ACHN (cell line): ENCODE results near the gene PTPN14.
"Not testable (repeated sequence)": the region's sequence is repeated elsewhere in the genome, so short reads cannot be mapped to it uniquely, and the experiment has no call there.

Experiments used
- DNase-seq: peaks from one replicate; pipeline ENCODE4 v3.0.0-alpha.2; 2015
- in situ Hi-C: cut with HindIII; loops from 2 replicates; pipeline ENCODE4 v1.10.0; 2017; ENCODE audit warnings: low sequenced_read_pairs, low pct_ligation_motif_present, low pct_unique_long_range_greater_than_20kb

PTPN14 gene

GRCh38 chr1:214400131-214400530 is 151.3 kb downstream of the PTPN14 start:
- no peak for DNase-seq
- in situ Hi-C loops = no loop called here

- in situ Hi-C loops = no loop called here
- DNase-seq = no peak
Observed at GRCh38 chr1:214398490-214398889, 152.9 kb downstream of the PTPN14 start.

GRCh38 chr1:214397497-214397896 is 153.9 kb downstream of the PTPN14 start:
- DNase-seq = no peak
- in situ Hi-C loops = no loop called here

- no peak for DNase-seq
- in situ Hi-C loops = no loop called here
Observed at GRCh38 chr1:214396330-214396729, 155.1 kb downstream of the PTPN14 start.

- in situ Hi-C loops = not testable (repeated sequence)
- peak; percentile 29 for DNase-seq
Observed at GRCh38 chr1:214394569-214394968, 156.8 kb downstream of the PTPN14 start.

GRCh38 chr1:214393086-214393485 is 158.3 kb downstream of the PTPN14 start:
- in situ Hi-C loops = no loop called here

GRCh38 chr1:214391873-214392645 is 159.3 kb downstream of the PTPN14 start:
- DNase-seq = no peak
- in situ Hi-C loops = no loop called here

More at GRCh38 chr1:214393086-214393485, 158.3 kb downstream of the PTPN14 start:
- no peak for DNase-seq

- no peak for DNase-seq
- in situ Hi-C loops = no loop called here
Observed at GRCh38 chr1:214389734-214390133, 161.7 kb downstream of the PTPN14 start.

GRCh38 chr1:214386747-214387146 is 164.7 kb downstream of the PTPN14 start:
- peak; percentile 85 for DNase-seq
- in situ Hi-C loops = no loop called here

GRCh38 chr1:214386333-214386732 is 165.1 kb downstream of the PTPN14 start:
- DNase-seq = no peak
- in situ Hi-C loops = no loop called here

- in situ Hi-C loops = no loop called here
- no peak for DNase-seq
Observed at GRCh38 chr1:214385428-214385827, 166.0 kb downstream of the PTPN14 start.

GRCh38 chr1:214384373-214385079 is 166.9 kb downstream of the PTPN14 start:
- in situ Hi-C loops = no loop called here
- no peak for DNase-seq

GRCh38 chr1:214383381-214384372 is 167.7 kb downstream of the PTPN14 start:
- in situ Hi-C loops = no loop called here
- DNase-seq = no peak

GRCh38 chr1:214380986-214381695 is 170.3 kb downstream of the PTPN14 start:
- in situ Hi-C loops = no loop called here

GRCh38 chr1:214380396-214380795 is 171.0 kb downstream of the PTPN14 start:
- in situ Hi-C loops = no loop called here
- no peak for DNase-seq

More at GRCh38 chr1:214380986-214381695, 170.3 kb downstream of the PTPN14 start:
- no peak for DNase-seq

GRCh38 chr1:214379236-214379970 is 172.0 kb downstream of the PTPN14 start:
- in situ Hi-C loops = no loop called here
- no peak for DNase-seq

- in situ Hi-C loops = no loop called here
- DNase-seq = no peak
Observed at GRCh38 chr1:214378492-214378891, 172.9 kb downstream of the PTPN14 start.

- in situ Hi-C loops = no loop called here
- DNase-seq = no peak
Observed at GRCh38 chr1:214377886-214378285, 173.5 kb downstream of the PTPN14 start.
